Measurements from ENCODE around the gene OGFOD1. TPM values are rescaled to one million over a fixed set of nuclear protein-coding genes. Genes with fewer than 3 reads are reported as not detected.
A peak's percentile ranks its signal among the peaks of the same experiment; 100 is the strongest.

OGFOD1 gene
- total and polyA plus RNA-seq, 2 of the 13 experiments (the other 11 are each of a cell fraction or from before 2014, with no cell fraction given), result 35.2 to 81.3 TPM

DNA sequence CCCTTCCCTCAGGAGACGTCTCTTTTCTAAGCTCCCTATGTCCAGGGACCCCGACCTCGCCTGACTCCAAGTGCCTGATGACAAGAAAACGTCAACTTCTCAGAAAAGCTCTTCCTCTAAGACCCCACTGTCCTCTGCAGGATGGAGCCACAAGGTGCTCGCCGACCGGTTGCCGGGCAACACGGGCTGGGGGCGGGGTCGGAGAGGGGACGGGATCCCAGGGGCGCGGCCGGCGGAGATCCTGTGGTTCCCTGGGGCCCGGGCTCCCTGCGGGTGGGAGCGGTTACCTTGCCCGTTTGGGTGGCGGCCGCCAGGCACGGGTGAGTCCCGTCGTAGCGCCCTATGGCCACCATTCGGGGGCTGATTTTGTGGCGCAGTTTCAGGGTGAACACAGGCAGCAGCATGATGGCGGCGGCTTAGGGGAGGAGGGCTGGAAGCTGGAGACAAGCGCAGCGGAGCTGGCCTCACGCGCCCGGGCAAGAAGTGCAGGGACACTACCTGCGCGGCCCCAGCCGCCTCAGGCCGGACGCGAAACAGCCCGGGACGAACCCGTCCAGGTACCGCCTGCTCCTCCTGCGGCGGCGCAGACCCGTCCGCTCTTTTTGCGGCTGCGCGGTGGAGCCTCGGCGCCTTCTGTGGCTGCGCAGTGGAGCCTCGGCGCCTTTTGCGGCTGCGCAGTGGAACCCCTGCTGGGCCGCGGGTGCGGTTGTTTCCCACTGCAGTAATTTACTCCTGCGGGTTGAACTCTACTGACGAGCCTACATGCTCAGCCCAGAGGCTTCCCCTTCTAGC lies 68.3 kb downstream of the OGFOD1 start, which contains the start of gene BBS2 (continued):
- TF ChIP-seq SNRNP70 (IDR thresholded peaks at IDR 0.05; ENCODE audit: low read depth, low read length) (no peak), PCBP2 (optimal IDR thresholded peaks at IDR 0.05; ENCODE audit: low read depth, low read length, poor library complexity, severe bottlenecking) (no peak), ZFP36 (IDR thresholded peaks at IDR 0.05; ENCODE audit: borderline replicate concordance, low read depth, low read length, partially characterized antibody) (no peak), ZNF788 (CRISPR knock-in tag; IDR thresholded peaks at IDR 0.05; ENCODE audit: borderline replicate concordance) (peak; percentile 86; the same call in 1 of the 2 replicates), MBD4 (IDR thresholded peaks at IDR 0.05; ENCODE audit: borderline replicate concordance, low read length) (no peak), ZNF720 (CRISPR knock-in tag; IDR thresholded peaks at IDR 0.05) (no peak), MYNN (CRISPR knock-in tag; IDR thresholded peaks at IDR 0.05; ENCODE audit: low read depth) (no peak; the same call in 1 of the 2 replicates), ZNF547 (CRISPR knock-in tag; IDR thresholded peaks at IDR 0.05) (peak; percentile 82; the same call in 1 of the 2 replicates), POLR2A (IDR thresholded peaks at IDR 0.05; ENCODE audit: insufficient read depth in 1 of 2, low read depth in 2 of 2, low read length in 2 of 2) (peak; percentile 68 to 98), TGIF2 (CRISPR knock-in tag; IDR thresholded peaks at IDR 0.05) (peak; percentile 40; the same call in 1 of the 2 replicates), KMT2B (CRISPR knock-in tag; IDR thresholded peaks at IDR 0.05) (no peak; the same call in none of the 2 replicates), TCF7L2 (IDR thresholded peaks at IDR 0.05; ENCODE audit: low read depth, low read length) (no peak), ZNF432 (CRISPR knock-in tag; IDR thresholded peaks at IDR 0.05; ENCODE audit: borderline replicate concordance) (no peak), ZNF737 (CRISPR knock-in tag; IDR thresholded peaks at IDR 0.05; ENCODE audit: borderline replicate concordance) (no peak; the same call in 1 of the 2 replicates), ELF1 (CRISPR knock-in tag; IDR thresholded peaks at IDR 0.05) (peak; percentile 21; the same call in 1 of the 2 replicates), ZNF251 (CRISPR knock-in tag; IDR thresholded peaks at IDR 0.05) (no peak), ZNF724P (CRISPR knock-in tag; IDR thresholded peaks at IDR 0.05; ENCODE audit: borderline replicate concordance) (peak; percentile 87; the same call in 1 of the 2 replicates)
- TF ChIP-seq, protein P1, sequence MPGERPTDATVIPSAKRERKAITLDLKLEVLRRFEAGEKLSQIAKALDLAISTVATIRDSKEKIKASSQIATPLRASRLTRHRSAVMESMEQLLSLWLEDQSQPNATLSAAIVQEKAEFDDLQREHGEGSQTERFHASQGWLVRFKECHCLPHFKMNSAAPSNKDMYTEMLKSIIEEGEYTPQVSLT (CRISPR knock-in tag; IDR thresholded peaks at IDR 0.05; ENCODE audit: borderline replicate concordance, low read depth), result no peak
- TF ChIP-seq, protein P2, sequence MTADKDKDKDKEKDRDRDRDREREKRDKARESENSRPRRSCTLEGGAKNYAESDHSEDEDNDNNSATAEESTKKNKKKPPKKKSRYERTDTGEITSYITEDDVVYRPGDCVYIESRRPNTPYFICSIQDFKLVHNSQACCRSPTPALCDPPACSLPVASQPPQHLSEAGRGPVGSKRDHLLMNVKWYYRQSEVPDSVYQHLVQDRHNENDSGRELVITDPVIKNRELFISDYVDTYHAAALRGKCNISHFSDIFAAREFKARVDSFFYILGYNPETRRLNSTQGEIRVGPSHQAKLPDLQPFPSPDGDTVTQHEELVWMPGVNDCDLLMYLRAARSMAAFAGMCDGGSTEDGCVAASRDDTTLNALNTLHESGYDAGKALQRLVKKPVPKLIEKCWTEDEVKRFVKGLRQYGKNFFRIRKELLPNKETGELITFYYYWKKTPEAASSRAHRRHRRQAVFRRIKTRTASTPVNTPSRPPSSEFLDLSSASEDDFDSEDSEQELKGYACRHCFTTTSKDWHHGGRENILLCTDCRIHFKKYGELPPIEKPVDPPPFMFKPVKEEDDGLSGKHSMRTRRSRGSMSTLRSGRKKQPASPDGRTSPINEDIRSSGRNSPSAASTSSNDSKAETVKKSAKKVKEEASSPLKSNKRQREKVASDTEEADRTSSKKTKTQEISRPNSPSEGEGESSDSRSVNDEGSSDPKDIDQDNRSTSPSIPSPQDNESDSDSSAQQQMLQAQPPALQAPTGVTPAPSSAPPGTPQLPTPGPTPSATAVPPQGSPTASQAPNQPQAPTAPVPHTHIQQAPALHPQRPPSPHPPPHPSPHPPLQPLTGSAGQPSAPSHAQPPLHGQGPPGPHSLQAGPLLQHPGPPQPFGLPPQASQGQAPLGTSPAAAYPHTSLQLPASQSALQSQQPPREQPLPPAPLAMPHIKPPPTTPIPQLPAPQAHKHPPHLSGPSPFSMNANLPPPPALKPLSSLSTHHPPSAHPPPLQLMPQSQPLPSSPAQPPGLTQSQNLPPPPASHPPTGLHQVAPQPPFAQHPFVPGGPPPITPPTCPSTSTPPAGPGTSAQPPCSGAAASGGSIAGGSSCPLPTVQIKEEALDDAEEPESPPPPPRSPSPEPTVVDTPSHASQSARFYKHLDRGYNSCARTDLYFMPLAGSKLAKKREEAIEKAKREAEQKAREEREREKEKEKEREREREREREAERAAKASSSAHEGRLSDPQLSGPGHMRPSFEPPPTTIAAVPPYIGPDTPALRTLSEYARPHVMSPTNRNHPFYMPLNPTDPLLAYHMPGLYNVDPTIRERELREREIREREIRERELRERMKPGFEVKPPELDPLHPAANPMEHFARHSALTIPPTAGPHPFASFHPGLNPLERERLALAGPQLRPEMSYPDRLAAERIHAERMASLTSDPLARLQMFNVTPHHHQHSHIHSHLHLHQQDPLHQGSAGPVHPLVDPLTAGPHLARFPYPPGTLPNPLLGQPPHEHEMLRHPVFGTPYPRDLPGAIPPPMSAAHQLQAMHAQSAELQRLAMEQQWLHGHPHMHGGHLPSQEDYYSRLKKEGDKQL (CRISPR knock-in tag; IDR thresholded peaks at IDR 0.05; ENCODE audit: low read depth), result peak; percentile 31; the same call in 1 of the 2 replicates
- TF ChIP-seq, protein P3, sequence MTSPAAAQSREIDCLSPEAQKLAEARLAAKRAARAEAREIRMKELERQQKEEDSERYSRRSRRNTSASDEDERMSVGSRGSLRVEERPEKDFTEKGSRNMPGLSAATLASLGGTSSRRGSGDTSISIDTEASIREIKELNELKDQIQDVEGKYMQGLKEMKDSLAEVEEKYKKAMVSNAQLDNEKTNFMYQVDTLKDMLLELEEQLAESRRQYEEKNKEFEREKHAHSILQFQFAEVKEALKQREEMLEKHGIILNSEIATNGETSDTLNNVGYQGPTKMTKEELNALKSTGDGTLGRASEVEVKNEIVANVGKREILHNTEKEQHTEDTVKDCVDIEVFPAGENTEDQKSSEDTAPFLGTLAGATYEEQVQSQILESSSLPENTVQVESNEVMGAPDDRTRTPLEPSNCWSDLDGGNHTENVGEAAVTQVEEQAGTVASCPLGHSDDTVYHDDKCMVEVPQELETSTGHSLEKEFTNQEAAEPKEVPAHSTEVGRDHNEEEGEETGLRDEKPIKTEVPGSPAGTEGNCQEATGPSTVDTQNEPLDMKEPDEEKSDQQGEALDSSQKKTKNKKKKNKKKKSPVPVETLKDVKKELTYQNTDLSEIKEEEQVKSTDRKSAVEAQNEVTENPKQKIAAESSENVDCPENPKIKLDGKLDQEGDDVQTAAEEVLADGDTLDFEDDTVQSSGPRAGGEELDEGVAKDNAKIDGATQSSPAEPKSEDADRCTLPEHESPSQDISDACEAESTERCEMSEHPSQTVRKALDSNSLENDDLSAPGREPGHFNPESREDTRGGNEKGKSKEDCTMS (CRISPR knock-in tag; conservative IDR thresholded peaks at IDR 0.05), result no peak
- TF ChIP-seq, protein P4, sequence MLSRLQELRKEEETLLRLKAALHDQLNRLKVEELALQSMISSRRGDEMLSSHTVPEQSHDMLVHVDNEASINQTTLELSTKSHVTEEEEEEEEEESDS (CRISPR knock-in tag; IDR thresholded peaks at IDR 0.05; ENCODE audit: borderline replicate concordance), result 0 out of 2 replicates have a peak, but pooled peaks have one; percentile 51

All from HepG2 (cell line).